HEK293 (cell line): ENCODE data around the gene ZNF747.

Experiments used
- ZNF274 ChIP-seq, 2 experiments: fragments of 200-500 bp in 1 of 2; fragments of 450-650 bp in 1 of 2; sonication (Bioruptor generic) in 1 of 2; formaldehyde crosslinking in 1 of 2; IDR thresholded peaks; 2 replicates each; pipeline versions ENCODE4 v1.5.1 to v1.6.1; 2014 to 2016; ENCODE audit warnings: borderline replicate concordance in 1 of 2, inconsistent platforms in 1 of 2, low read length in 1 of 2, missing biosample characterization in 1 of 2, missing genetic modification characterization in 1 of 2
- ZNF513 ChIP-seq: fragments of 450-650 bp; IDR thresholded peaks from 2 replicates; pipeline ENCODE4 v1.5.1; 2018; ENCODE audit warnings: missing biosample characterization, missing genetic modification characterization

- TF ChIP-seq ZNF513 (tag by site-specific recombination) (no peak), ZNF274 (IDR thresholded peaks at IDR 0.05; ENCODE audit: low read length) (no peak), ZNF274 (tag by site-specific recombination; IDR thresholded peaks at IDR 0.05; ENCODE audit: borderline replicate concordance) (no peak)
These were observed 23.1 kb downstream of the ZNF747 start for GRCh38 chr16:30511509-30511908.
